GM19043 (cell line): Measurements from ENCODE around the gene SYNCRIP.
A peak's percentile ranks its signal among the peaks of the same experiment; 100 is the strongest.
"Not testable (repeated sequence)": the region's sequence is repeated elsewhere in the genome, so short reads cannot be mapped to it uniquely, and the experiment has no call there.

ENCODE experiments used
- ATAC-seq: cut with Tn5 transposase; IDR thresholded peaks from one replicate; pipeline ENCODE4 v1.9.1; 2021; ENCODE audit warnings: low read depth; ENCODE audit not compliant: unreplicated experiment

Gene SYNCRIP

GRCh38 chr6:85642774-85643536 is at the start of gene SYNCRIP:
Gene SYNCRIP, minus strand, starts transcription at chr6:85642886. Its CDS starts 1,447 bp downstream, at chr6:85641439.
- peak; percentile 70 for ATAC-seq

- ATAC-seq, result no peak
Measured at GRCh38 chr6:85691478-85691877, 48.8 kb upstream of the SYNCRIP start.

GRCh38 chr6:85690071-85690470 is 47.4 kb upstream of the SYNCRIP start:
- no peak for ATAC-seq

- ATAC-seq, result peak; percentile 83
Measured at GRCh38 chr6:85685713-85686112, 43.0 kb upstream of the SYNCRIP start.

- ATAC-seq, result no peak
Measured at GRCh38 chr6:85684809-85685171, 42.1 kb upstream of the SYNCRIP start.

GRCh38 chr6:85684133-85684808 is 41.6 kb upstream of the SYNCRIP start:
- ATAC-seq, result no peak

- ATAC-seq, result not testable (repeated sequence)
Measured at GRCh38 chr6:85681899-85682298, 39.2 kb upstream of the SYNCRIP start.

GRCh38 chr6:85680388-85680787 is 37.7 kb upstream of the SYNCRIP start:
- ATAC-seq, result no peak

- no peak for ATAC-seq
Measured at GRCh38 chr6:85679445-85680123, 36.9 kb upstream of the SYNCRIP start.

GRCh38 chr6:85678602-85679444 is 36.1 kb upstream of the SYNCRIP start:
- peak; percentile 77 for ATAC-seq

- no peak for ATAC-seq
Measured at GRCh38 chr6:85678026-85678601, 35.4 kb upstream of the SYNCRIP start.

GRCh38 chr6:85677234-85677956 is 34.7 kb upstream of the SYNCRIP start:
- no peak for ATAC-seq

- ATAC-seq, result no peak
Measured at GRCh38 chr6:85676086-85676729, 33.5 kb upstream of the SYNCRIP start.

GRCh38 chr6:85675030-85675819 is 32.5 kb upstream of the SYNCRIP start:
- no peak for ATAC-seq

- no peak for ATAC-seq
Measured at GRCh38 chr6:85674604-85675003, 31.9 kb upstream of the SYNCRIP start.

GRCh38 chr6:85673198-85674139 is 30.8 kb upstream of the SYNCRIP start:
- ATAC-seq, result no peak

GRCh38 chr6:85672623-85673022 is 29.9 kb upstream of the SYNCRIP start:
- ATAC-seq, result no peak
